ENCODE measurements around the gene RARB.

- no peak for TF ChIP-seq CTCF (IDR thresholded peaks at IDR 0.05)
- TF ChIP-seq ZFX (IDR thresholded peaks at IDR 0.05; ENCODE audit: borderline replicate concordance): no peak
Measured at GRCh38 chr3:25478211-25478757, 50.2 kb downstream of the RARB start.

Data from 22Rv1 (cell line).